HepG2 (cell line): Measurements from ENCODE around the gene ANKS1B. TPM values are rescaled to one million over a fixed set of nuclear protein-coding genes. Genes with fewer than 3 reads are reported as not detected.

ENCODE experiments used
- ATAC-seq: fragments of 200-7000 bp; cut with Tn5 transposase; 3 replicates; pipeline ENCODE4 v1.9.1; 2020; ENCODE audit warnings: mild to moderate bottlenecking, moderate library complexity
- BruUV-seq: library from RNA; stranded (reverse); fragments of 400-500 nt; replicated peaks from 2 replicates; lab custom pipeline; 2021; lab: Mats Ljungman, UMichigan
- CTCF ChIA-PET: fragments of 300-600 bp; formaldehyde crosslinking; extraction: SDS; loops from one replicate; lab custom pipeline; 2021; ENCODE audit warnings: low total read pairs, inconsistent platforms, low intra/inter-chr PET ratio; lab: Yijun Ruan, JAX
- POLR2A ChIA-PET: fragments of 350-600 bp; sonication (Branson Sonifier 250); formaldehyde crosslinking; loops from one replicate; lab custom pipeline; 2020; ENCODE audit warnings: antibody characterized with exemption, inconsistent platforms; lab: Yijun Ruan, JAX
- DNase-seq: peaks from one replicate; pipeline ENCODE4 v3.0.0-alpha.2; 2015; ENCODE audit warnings: low spot score
- FAIRE-seq: peaks from 3 replicates; lab custom pipeline; 2011; peaks lifted over from hg19 to GRCh38; lab: Jason Lieb, UNC
- H2AFZ ChIP-seq: one replicate; pipeline ENCODE4 v1.6.1; 2011; ENCODE audit warnings: low read length, inconsistent platforms
- H3K27ac ChIP-seq: fragments of 300-600 bp; 3 replicates; pipeline ENCODE4 v1.8.0; 2011; ENCODE audit warnings: mixed run types, mild to moderate bottlenecking, mixed read lengths, low read length, inconsistent platforms; ENCODE audit not compliant: insufficient read depth; ENCODE audit errors: extremely low read length
- H3K27me3 ChIP-seq, 2 experiments: fragments of 200-600 bp in 1 of 2; 2 replicates in 1 of 2; 3 replicates in 1 of 2; pipeline versions ENCODE4 v1.6.0 to v1.8.0; 2011; ENCODE audit warnings: low read length in 2 of 2, mild to moderate bottlenecking in 2 of 2, moderate library complexity in 2 of 2, inconsistent platforms in 1 of 2; ENCODE audit not compliant: insufficient read depth in 2 of 2, control insufficient read depth in 1 of 2
- H3K36me3 ChIP-seq, 2 experiments: fragments of 200-600 bp in 1 of 2; replicated peaks in 1 of 2; 2 replicates in 1 of 2; 3 replicates in 1 of 2; pipeline versions ENCODE4 v1.5.1 to v1.8.0; 2011; ENCODE audit warnings: low read length in 2 of 2, inconsistent platforms in 1 of 2; ENCODE audit not compliant: insufficient read depth in 2 of 2, control insufficient read depth in 1 of 2
- H3K4me1 ChIP-seq: 2 replicates; pipeline ENCODE4 v1.5.1; 2012; ENCODE audit warnings: low read length, inconsistent platforms; ENCODE audit not compliant: insufficient read depth
- H3K4me2 ChIP-seq: 2 replicates; pipeline ENCODE4 v1.6.0; 2011; ENCODE audit warnings: low read depth, low read length, inconsistent platforms
- H3K4me3 ChIP-seq, 3 experiments: fragments of 200-600 bp in 1 of 3; sonication (generic), shearing (Covaris generic) in 1 of 3; replicated peaks in 1 of 3; 2 replicates each; pipeline ENCODE4 v1.5.1; 2011 to 2016; ENCODE audit warnings: low read length in 3 of 3, inconsistent platforms in 2 of 3, low read depth in 2 of 3, mild to moderate bottlenecking in 2 of 3, control low read depth in 1 of 3, mixed read lengths in 1 of 3; ENCODE audit not compliant: insufficient read depth in 1 of 3
- H3K79me2 ChIP-seq: one replicate; pipeline ENCODE4 v1.6.1; 2011; ENCODE audit warnings: low read length, inconsistent platforms; ENCODE audit not compliant: insufficient read depth
- H3K9ac ChIP-seq: 2 replicates; pipeline ENCODE4 v1.6.0; 2011; ENCODE audit warnings: mild to moderate bottlenecking, low read depth, low read length, inconsistent platforms; ENCODE audit not compliant: insufficient read depth
- H3K9me3 ChIP-seq: 2 replicates; pipeline ENCODE4 v1.5.1; 2012; ENCODE audit warnings: mild to moderate bottlenecking, low read length
- H4K20me1 ChIP-seq: 2 replicates; pipeline ENCODE4 v1.6.0; 2011; ENCODE audit warnings: inconsistent platforms, mild to moderate bottlenecking, low read length, moderate library complexity; ENCODE audit not compliant: insufficient read depth
- CHCHD3 ChIP-seq: sonication (generic); formaldehyde crosslinking; IDR thresholded peaks from 2 replicates; pipeline ENCODE4 v1.8.0; 2022; ENCODE audit warnings: mild to moderate bottlenecking, missing genetic modification reagents, moderate library complexity
- CTCF ChIP-seq: sonication (generic); formaldehyde crosslinking; IDR thresholded peaks from 2 replicates; pipeline ENCODE4 v1.5.0; 2020; ENCODE audit warnings: mild to moderate bottlenecking, missing genetic modification reagents, moderate library complexity
- MYC ChIP-seq: sonication (generic); formaldehyde crosslinking; IDR thresholded peaks from 2 replicates; pipeline ENCODE4 v1.9.0; 2021; ENCODE audit warnings: missing genetic modification reagents, borderline replicate concordance
- NFAT5 ChIP-seq: sonication (generic); formaldehyde crosslinking; IDR thresholded peaks from 2 replicates; pipeline ENCODE4 v1.4.0; 2020; ENCODE audit warnings: missing genetic modification reagents
- NFE2L1 ChIP-seq: sonication (generic); formaldehyde crosslinking; IDR thresholded peaks from 2 replicates; pipeline ENCODE4 v1.4.0; 2020; ENCODE audit warnings: missing genetic modification reagents, mild to moderate bottlenecking, borderline replicate concordance
- SRSF1 ChIP-seq: fragments of 200-400 bp; formaldehyde crosslinking; optimal IDR thresholded peaks from 2 replicates; pipeline ENCODE3; 2017; ENCODE audit warnings: mild to moderate bottlenecking, low read depth, low read length, moderate library complexity
- STAG1 ChIP-seq: sonication (generic); formaldehyde crosslinking; IDR thresholded peaks from 2 replicates; pipeline ENCODE4 v1.4.0; 2020; ENCODE audit warnings: missing genetic modification reagents
- TBP ChIP-seq: sonication (generic); formaldehyde crosslinking; IDR thresholded peaks from 2 replicates; pipeline ENCODE4 v1.5.0; 2020; ENCODE audit warnings: missing genetic modification reagents
- U2AF2 ChIP-seq: fragments of 200-400 bp; formaldehyde crosslinking; IDR thresholded peaks from 2 replicates; pipeline ENCODE4 v1.6.1; 2017; ENCODE audit warnings: low read depth, mild to moderate bottlenecking, low read length
- ZNF747 ChIP-seq: sonication (generic); formaldehyde crosslinking; IDR thresholded peaks from 2 replicates; pipeline ENCODE4 v1.8.1; 2023; ENCODE audit warnings: missing genetic modification reagents, mild to moderate bottlenecking, borderline replicate concordance
- WGBS: methylation state at CpG from one replicate; pipeline ENCODE4 v1.1.6; 2017; ENCODE audit warnings: low lambda C conversion rate; 5-methylcytosine and 5-hydroxymethylcytosine counted together
- in situ Hi-C: cut with HindIII; loops from 2 replicates; pipeline ENCODE4 v1.10.0; 2017; ENCODE audit warnings: low pct_unique_long_range_greater_than_20kb; ENCODE audit not compliant: extremely low pct_ligation_motif_present
- intact Hi-C: fragments of 100-400 bp; cut with micrococcal nuclease; formaldehyde crosslinking; loops from one replicate; pipeline ENCODE4 v1.10.0; 2022; ENCODE audit not compliant: unreplicated experiment
- polyA plus RNA-seq, 8 experiments: library from polyadenylated mRNA; depleted of rRNA in 3 of 8; stranded (reverse) in 7 of 8; unstranded in 1 of 8; fragments of >200 nt; fragmentation: Illumina TruSeq in 4 of 8; extraction: Trizol in 4 of 8; gene quantifications; 2 replicates each; pipeline versions ENCODE4 v1.2.1 to v1.2.3, GENCODE V29; 2011 to 2016; ENCODE audit warnings: low read depth in 4 of 8, missing spikeins in 1 of 8, mixed read lengths in 1 of 8; ENCODE audit not compliant: insufficient read depth in 1 of 8
- total RNA-seq, 5 experiments: library from RNA; depleted of rRNA; stranded (reverse); fragments of >200 nt; fragmentation: Illumina TruSeq; extraction: Trizol; gene quantifications; 2 replicates each; pipeline ENCODE4 v1.2.3, GENCODE V29; 2016; ENCODE audit warnings: low read depth in 1 of 5

The ANKS1B gene
- total and polyA plus RNA-seq, 2 of the 13 experiments (the other 11 are each of a cell fraction or from before 2014, with no cell fraction given), result 0.15 TPM; not detected in 1

- ATAC-seq (peak; percentile 65; the same call in 2 of the 3 replicates), DNase-seq (peak; percentile 2), FAIRE-seq (no peak)
- no peaks in the 10 kb centered on the region for H4K20me1 ChIP-seq
- H3K27ac ChIP-seq, result no peak overlapping the region
- intact Hi-C loops (no loop called here), in situ Hi-C loops (no loop called here)
- no TSS peak for BruUV-seq
- no peak overlapping the region for H2AFZ ChIP-seq
- H3K4me3 ChIP-seq, result no peak overlapping the region
- no peak overlapping the region for H3K9ac ChIP-seq
- no peaks in the 10 kb centered on the region for H3K36me3 ChIP-seq
- no peak overlapping the region for H3K4me2 ChIP-seq
- peaks cover 9% of the 10 kb centered on the region for H3K4me1 ChIP-seq
- no peaks in the 10 kb centered on the region for H3K79me2 ChIP-seq
- WGBS, result 0% methylated on average over 2 of the region's 2 CpGs
- POLR2A ChIA-PET, result no interaction called here
- peaks cover 0 to 4% of the 10 kb centered on the region in 2 experiments; a peak in 2 of 5 replicates for H3K27me3 ChIP-seq
- TF ChIP-seq STAG1 (CRISPR knock-in tag) (peak; percentile 43), TBP (no peak), CTCF (CRISPR knock-in tag) (0 out of 2 replicates have a peak, but pooled peaks have one; percentile 16)
- H3K9me3 ChIP-seq, result no peaks in the 10 kb centered on the region
- CTCF ChIA-PET, result interaction anchor here (1.1 kb wide), 1 partner anchor 240 kb away, joined by 3 read pairs; no protein-coding TSS in a partner anchor
Observed at GRCh38 chr12:98939350-98939749, 1045.4 kb downstream of the ANKS1B start.

- in situ Hi-C loops, result no loop called here
- peaks cover 9% of the 10 kb centered on the region for H3K4me1 ChIP-seq
- no peaks in the 10 kb centered on the region for H3K9me3 ChIP-seq
- H2AFZ ChIP-seq, result no peak overlapping the region
- no peak for DNase-seq
- no peaks in the 10 kb centered on the region for H3K79me2 ChIP-seq
- ATAC-seq, result no peak
- POLR2A ChIA-PET, result no interaction called here
- no peaks in the 10 kb centered on the region for H4K20me1 ChIP-seq
- no peak overlapping the region for H3K4me3 ChIP-seq
- no peaks in the 10 kb centered on the region; a peak in 1 of 5 replicates for H3K27me3 ChIP-seq
- no peak overlapping the region for H3K9ac ChIP-seq
- CTCF ChIA-PET, result no interaction called here
- 1% methylated on average over 2 of the region's 2 CpGs for WGBS
- intact Hi-C loops, result no loop called here
- no peak overlapping the region for H3K27ac ChIP-seq
- no peaks in the 10 kb centered on the region for H3K36me3 ChIP-seq
- no TSS peak for BruUV-seq
- H3K4me2 ChIP-seq, result no peak overlapping the region
- FAIRE-seq, result no peak
- TF ChIP-seq CHCHD3 (no peak), ZNF747 (CRISPR knock-in tag) (no peak), U2AF2 (no peak), SRSF1 (no peak), NFAT5 (CRISPR knock-in tag) (no peak), NFE2L1 (CRISPR knock-in tag) (no peak), MYC (CRISPR knock-in tag) (no peak)
Observed at GRCh38 chr12:98935847-98936246, 1048.9 kb downstream of the ANKS1B start.
